ENCODE data around the gene TGFB2. TPM values are rescaled to one million over a fixed set of nuclear protein-coding genes. Genes with fewer than 3 reads are reported as not detected.
A peak's percentile ranks its signal among the peaks of the same experiment; 100 is the strongest.

TGFB2 gene
- total RNA-seq, 1 donor from 2014 or later = 38.8 TPM

GRCh38 chr1:218421531-218421930 lies 76.4 kb downstream of the TGFB2 start:
- DNase-seq (ENCODE audit: low spot score) = no peak

DNA sequence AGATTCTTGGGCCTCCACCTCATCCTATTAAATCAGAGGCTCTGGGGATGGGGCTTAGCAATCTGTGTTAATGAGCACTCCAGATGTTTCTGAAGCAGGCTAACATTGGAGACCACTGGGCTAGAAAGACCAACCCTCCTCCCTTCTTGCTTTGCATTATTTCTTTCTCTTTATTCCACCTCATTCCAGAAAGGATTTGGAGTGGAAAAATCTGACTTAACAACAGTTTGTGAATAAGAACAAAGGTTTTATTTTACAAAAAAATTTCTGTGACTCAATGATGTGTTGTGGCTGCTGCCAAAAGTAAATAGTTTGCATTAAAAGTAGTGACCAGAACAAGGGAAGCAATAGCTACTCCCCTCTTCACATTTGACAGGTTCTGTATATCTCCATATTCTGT lies 79.4 kb downstream of the TGFB2 start:
- DNase-seq (ENCODE audit: low spot score) = no peak

GRCh38 chr1:218425647-218426342 lies 80.7 kb downstream of the TGFB2 start:
- no peak for DNase-seq (ENCODE audit: low spot score)

GRCh38 chr1:218426343-218426657 lies 81.2 kb downstream of the TGFB2 start:
- DNase-seq (ENCODE audit: low spot score) = no peak

DNA sequence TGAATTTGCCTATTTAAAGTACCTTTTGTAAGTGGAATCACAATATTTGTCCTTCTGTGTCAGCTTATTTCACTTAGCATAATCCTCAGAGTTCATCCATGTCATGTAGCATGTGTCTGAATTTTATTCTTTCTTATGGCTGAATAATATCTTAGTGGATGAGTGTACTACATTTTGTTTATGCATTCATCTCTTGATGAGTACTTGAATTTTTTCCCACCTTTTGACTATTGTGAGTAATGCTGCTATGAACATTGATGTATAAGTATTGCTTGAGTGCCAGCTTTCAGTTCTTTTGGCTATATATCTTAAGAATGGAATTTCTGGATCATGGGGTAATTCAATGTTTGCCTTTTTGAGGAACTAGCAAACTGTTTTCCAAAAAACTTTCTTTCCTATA lies 84.2 kb downstream of the TGFB2 start:
- DNase-seq (ENCODE audit: low spot score) = no peak

DNA sequence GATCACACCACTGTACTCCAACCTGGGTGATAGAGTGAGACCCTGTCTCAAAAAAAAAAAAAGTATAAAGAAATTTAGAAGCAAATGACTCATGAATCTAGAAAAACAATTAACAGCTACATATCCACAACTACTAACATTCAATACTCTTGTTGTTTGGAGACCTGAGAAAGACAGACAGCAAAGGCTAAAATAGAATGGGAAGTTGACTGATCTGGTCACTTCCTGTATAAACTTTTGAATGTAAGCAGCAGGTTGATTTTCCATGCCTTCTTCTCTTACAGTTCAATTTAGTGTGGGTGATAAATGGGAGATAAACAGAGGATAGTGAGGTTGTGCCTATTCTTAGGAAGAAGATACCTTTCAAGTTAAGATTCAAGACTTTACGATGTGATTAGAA lies 85.2 kb downstream of the TGFB2 start:
- DNase-seq (ENCODE audit: low spot score) = no peak

- DNase-seq (ENCODE audit: low spot score) = peak; percentile 62
These were observed 85.7 kb downstream of the TGFB2 start for GRCh38 chr1:218430822-218431221.

DNA sequence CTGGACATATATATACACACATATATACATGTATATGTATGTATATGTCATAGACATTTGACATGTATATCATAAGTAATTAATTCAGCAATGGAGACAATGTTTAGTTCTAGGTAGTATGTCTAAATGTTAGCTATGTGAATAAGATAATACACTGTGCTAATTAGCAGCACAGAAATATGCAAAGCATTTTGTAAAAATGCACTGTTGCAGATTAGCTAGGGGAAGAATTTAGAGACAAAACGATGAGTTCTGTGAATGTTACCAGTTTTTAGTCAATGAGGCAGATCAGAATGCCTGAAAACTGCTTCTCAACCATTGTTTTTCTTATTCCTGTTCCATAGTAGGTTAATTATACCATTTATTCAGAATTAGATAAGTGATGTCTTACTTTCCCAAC lies 86.3 kb downstream of the TGFB2 start:
- DNase-seq (ENCODE audit: low spot score) = no peak

GRCh38 chr1:218433744-218434143 lies 88.6 kb downstream of the TGFB2 start:
- no peak for DNase-seq (ENCODE audit: low spot score)

DNA sequence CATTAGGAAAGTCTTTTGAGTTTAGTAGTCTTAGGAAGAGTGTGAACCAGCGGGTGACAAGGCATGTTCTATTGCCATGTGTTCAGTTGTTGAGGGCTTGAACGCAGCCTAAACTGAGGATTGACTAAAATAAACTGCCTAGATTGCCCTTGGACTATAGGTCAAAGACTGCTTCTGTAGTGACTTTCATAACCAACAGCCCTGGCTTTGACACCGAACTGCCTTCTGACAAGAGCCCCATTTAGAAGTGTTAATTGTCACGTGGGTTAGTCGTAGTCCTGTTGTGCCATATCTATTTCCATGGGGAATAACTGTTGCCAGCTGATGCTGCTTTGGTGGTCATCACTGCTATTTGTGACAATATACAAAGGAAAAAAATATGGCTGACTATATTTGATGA lies 90.4 kb downstream of the TGFB2 start:
- no peak for DNase-seq (ENCODE audit: low spot score)

DNA sequence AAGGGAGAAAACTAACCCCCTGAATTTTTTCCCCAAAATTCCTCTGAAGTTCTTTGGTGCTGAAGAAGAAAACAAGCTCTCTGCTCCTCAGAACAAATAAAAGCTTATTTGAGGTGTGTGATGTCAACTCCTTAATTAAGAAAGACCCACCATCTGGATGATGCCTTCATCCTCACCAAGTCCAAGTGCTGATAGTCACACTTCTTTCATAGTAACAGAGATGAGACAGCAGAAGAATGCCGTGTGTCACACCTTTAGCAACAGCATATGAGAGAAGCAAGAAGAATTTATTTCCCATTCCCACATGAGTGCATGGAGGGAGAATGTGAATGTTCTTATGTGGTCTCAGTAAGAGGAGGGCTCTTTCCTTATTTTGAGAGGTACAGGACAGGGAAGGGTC lies 91.2 kb downstream of the TGFB2 start:
- no peak for DNase-seq (ENCODE audit: low spot score)

DNA sequence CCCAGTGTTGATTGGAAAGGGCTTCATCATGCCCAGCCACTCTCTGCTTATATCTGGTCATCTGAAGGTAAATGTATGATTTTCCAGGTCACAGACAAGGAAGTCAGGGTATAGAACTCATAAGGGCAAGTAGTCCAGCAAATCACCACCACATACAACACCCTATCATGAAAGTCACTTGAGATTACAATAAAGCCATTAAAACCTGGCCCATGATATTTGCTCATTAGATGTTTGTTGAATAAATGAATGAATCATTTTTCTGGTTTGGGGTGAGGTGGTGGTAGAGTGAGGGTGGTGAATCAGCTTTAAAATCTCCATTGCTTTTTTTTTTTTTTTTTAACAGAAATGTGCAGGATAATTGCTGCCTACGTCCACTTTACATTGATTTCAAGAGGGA lies 91.9 kb downstream of the TGFB2 start:
- no peak for DNase-seq (ENCODE audit: low spot score)

- DNase-seq (ENCODE audit: low spot score) = no peak
These were observed 94.6 kb downstream of the TGFB2 start for GRCh38 chr1:218439541-218440295.

- no peak for DNase-seq (ENCODE audit: low spot score)
These were observed 98.1 kb downstream of the TGFB2 start for GRCh38 chr1:218443255-218443654.

- no peak for DNase-seq (ENCODE audit: low spot score)
These were observed 99.0 kb downstream of the TGFB2 start for GRCh38 chr1:218444173-218444572.

DNA sequence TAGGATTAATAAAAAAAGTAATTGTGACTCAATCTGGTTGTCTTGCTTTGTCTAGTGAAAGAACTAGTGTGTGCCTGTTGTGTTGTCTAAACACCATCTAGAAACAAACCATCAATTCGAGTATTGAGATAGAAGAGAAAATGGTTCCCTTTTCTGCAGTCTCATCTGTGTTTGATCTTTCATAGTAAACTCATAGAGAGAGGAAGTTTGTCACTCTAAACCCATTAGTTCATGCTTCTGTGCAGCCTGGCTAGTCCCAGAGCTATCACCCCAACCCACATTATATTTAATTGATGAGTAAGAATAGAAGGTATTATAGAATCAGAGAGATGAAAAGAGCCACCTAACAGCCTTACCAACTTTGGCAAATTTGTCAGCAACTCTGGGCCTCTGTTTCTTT lies 99.5 kb downstream of the TGFB2 start:
- DNase-seq (ENCODE audit: low spot score) = no peak

DNA sequence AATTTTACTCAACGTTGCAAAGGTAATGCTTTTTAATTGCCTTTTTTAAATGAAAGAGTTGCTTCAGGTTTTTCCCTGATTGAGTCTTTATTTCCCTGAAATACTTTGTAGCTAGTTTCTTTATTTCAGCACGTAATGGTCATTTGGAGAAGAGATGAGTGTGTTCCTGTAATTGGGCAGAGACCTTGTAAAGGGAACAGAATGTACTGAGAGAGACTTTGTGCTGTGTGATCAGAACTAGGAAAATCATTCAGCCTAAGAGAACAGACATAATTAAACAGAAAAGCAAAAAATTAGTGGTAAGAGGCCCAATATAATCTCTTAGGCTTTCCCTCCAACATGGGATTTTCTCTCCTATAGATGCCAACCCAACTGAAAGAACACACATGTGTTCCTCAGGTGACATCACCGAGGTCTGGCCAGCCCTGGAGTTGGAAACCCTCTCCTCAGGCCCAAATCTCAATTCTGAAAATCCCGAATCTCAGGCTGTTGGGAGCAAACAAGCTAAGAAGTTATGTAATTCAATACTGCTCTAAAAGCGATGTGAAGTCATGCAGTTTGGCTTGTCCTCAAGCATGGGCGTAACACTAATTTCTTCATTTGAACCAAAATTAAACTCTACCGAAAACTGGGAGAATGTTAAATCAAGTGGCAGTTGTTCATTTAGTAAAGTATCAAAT lies 102.0 kb downstream of the TGFB2 start:
- DNase-seq (ENCODE audit: low spot score) = no peak

GRCh38 chr1:218451415-218451814 lies 106.3 kb downstream of the TGFB2 start:
- DNase-seq (ENCODE audit: low spot score) = no peak

DNA sequence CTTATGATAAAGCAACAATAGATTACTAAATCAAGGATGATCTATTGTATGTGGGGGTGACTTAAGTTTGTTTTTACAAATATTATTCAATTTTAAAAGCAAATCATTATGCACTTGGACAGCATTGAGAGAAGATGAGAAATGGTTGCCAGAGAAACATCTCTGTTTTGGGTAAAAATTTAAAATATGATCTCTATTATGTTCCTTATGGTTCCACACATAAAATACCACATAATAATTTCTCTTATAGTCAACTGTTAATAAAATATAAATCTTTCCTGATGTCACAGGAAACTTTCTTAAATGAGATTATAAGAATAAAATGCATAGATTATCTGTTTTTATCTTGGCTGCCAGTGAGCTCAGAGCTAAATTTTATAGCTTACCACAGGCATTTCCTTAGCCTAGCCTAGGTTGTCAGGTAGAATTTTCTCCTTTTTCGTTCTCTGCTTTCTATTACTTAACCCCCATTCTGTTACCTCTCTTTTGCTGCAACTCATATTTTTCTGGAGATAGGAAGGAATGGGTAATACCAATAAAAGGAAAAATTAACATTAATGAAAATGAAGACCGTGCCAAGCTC lies 109.7 kb downstream of the TGFB2 start:
- no peak for DNase-seq (ENCODE audit: low spot score)

DNA sequence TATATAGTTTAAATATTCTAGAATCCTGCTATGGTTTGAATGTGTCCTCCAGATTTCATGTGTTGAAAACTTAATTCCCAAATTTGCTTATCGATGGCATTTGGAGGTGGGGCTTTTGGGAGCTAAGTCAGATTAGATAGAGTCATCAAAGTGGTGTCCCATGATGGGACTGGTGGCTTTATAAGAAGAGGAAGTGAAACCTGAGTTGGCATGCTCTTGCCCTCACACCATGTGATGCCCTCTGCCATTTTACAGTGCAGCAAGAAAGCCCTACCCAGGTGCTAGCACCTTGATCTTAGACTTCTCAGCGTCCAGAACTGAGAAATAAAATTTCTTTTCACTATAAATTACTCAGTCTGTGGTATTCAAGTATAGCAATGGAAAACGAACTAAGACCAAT lies 111.3 kb downstream of the TGFB2 start:
- no peak for DNase-seq (ENCODE audit: low spot score)

GRCh38 chr1:218459450-218459849 lies 114.3 kb downstream of the TGFB2 start:
- no peak for DNase-seq (ENCODE audit: low spot score)

- DNase-seq (ENCODE audit: low spot score) = peak; percentile 79
These were observed 115.0 kb downstream of the TGFB2 start for GRCh38 chr1:218459878-218460711.
